OCI-LY3 (cell line): ENCODE data around the gene RIPPLY3.

Experiments used
- CTCF ChIP-seq: fragments of 200-600, 300-600 bp; sonication (generic); IDR thresholded peaks from 2 replicates; pipeline ENCODE4 v1.5.1; 2014; ENCODE audit warnings: antibody characterized with exemption, low read length, low read depth
- EZH2phosphoT487 ChIP-seq: fragments of 200-600 bp; shearing (Covaris generic); IDR thresholded peaks from 2 replicates; pipeline ENCODE4 v1.6.1; 2018; ENCODE audit warnings: antibody characterized with exemption, mixed run types, low read depth

- TF ChIP-seq CTCF, result no peak
- no peak for TF ChIP-seq EZH2phosphoT487
Observed at GRCh38 chr21:37039411-37040075, 33.0 kb downstream of the RIPPLY3 start.
